H1 (cell line): Measurements from ENCODE around the gene PGK1. TPM values are rescaled to one million over a fixed set of nuclear protein-coding genes. Genes with fewer than 3 reads are reported as not detected.
"Not testable (repeated sequence)": the region's sequence is repeated elsewhere in the genome, so short reads cannot be mapped to it uniquely, and the experiment has no call there.

Experiments used
- CTCF ChIA-PET: fragments of 300-600 bp; sonication (Branson Sonifier 250); formaldehyde crosslinking; loops from one replicate; lab custom pipeline; 2021; ENCODE audit not compliant: partially characterized antibody; lab: Charles Lee
- POLR2A ChIA-PET: fragments of 300-600 bp; sonication (Branson Sonifier 250); formaldehyde crosslinking; loops from one replicate; lab custom pipeline; 2021; ENCODE audit warnings: inconsistent platforms; ENCODE audit not compliant: partially characterized antibody; lab: Charles Lee
- DNase-seq, 2 experiments: peaks; one replicate each; pipeline versions ENCODE4 v3.0.0 to v3.0.0-alpha.2; 2010 to 2022; ENCODE audit warnings: low spot score in 2 of 2, low read depth in 1 of 2, mixed read lengths in 1 of 2
- FAIRE-seq: peaks from 2 replicates; lab custom pipeline; 2011; peaks lifted over from hg19 to GRCh38; lab: Jason Lieb, UNC
- H2AFZ ChIP-seq: 2 replicates; pipeline ENCODE4 v1.8.1; 2012; ENCODE audit warnings: low read length, inconsistent platforms
- H2AK5ac ChIP-seq: 2 replicates; pipeline ENCODE4 v1.6.1; 2013; ENCODE audit warnings: low read depth, low read length
- H2BK120ac ChIP-seq: replicated peaks from 2 replicates; pipeline ENCODE3; 2013; ENCODE audit warnings: low read depth, low read length, inconsistent platforms
- H2BK12ac ChIP-seq: 2 replicates; pipeline ENCODE4 v1.6.1; 2013; ENCODE audit warnings: low read depth, low read length
- H2BK15ac ChIP-seq: 2 replicates; pipeline ENCODE4 v1.6.1; 2013; ENCODE audit warnings: low read length
- H2BK20ac ChIP-seq: 2 replicates; pipeline ENCODE4 v1.6.1; 2013; ENCODE audit warnings: low read length
- H2BK5ac ChIP-seq: 2 replicates; pipeline ENCODE4 v1.6.1; 2013; ENCODE audit warnings: low read depth, low read length
- H3K14ac ChIP-seq: 2 replicates; pipeline ENCODE4 v1.6.1; 2013; ENCODE audit warnings: inconsistent platforms; ENCODE audit not compliant: insufficient read length
- H3K18ac ChIP-seq: 2 replicates; pipeline ENCODE4 v1.6.1; 2013; ENCODE audit warnings: low read length; ENCODE audit errors: extremely low read depth
- H3K23ac ChIP-seq: 2 replicates; pipeline ENCODE4 v1.6.1; 2013; ENCODE audit warnings: inconsistent platforms; ENCODE audit not compliant: insufficient read length
- H3K23me2 ChIP-seq: 2 replicates; pipeline ENCODE4 v1.6.1; 2013; ENCODE audit warnings: low read depth, low read length
- H3K27ac ChIP-seq: 2 replicates; pipeline ENCODE4 v1.6.1; 2011; ENCODE audit warnings: low read depth, low read length, inconsistent platforms
- H3K27me3 ChIP-seq, 4 experiments: replicated peaks in 1 of 4; 1 replicate in 1 of 4; 2 replicates in 3 of 4; pipeline versions ENCODE4 v1.6.1 to v1.8.1; 2011 to 2013; ENCODE audit warnings: low read length in 3 of 4, mild to moderate bottlenecking in 3 of 4, inconsistent platforms in 2 of 4, mixed read lengths in 2 of 4, moderate library complexity in 1 of 4; ENCODE audit not compliant: control insufficient read depth in 3 of 4, insufficient read depth in 3 of 4; ENCODE audit errors: extremely low read depth in 1 of 4
- H3K36me3 ChIP-seq, 4 experiments: 2 replicates each; pipeline versions ENCODE4 v1.6.1 to v1.8.1; 2011 to 2013; ENCODE audit warnings: mild to moderate bottlenecking in 4 of 4, low read length in 3 of 4, moderate library complexity in 2 of 4, control low read depth in 1 of 4, inconsistent platforms in 1 of 4; ENCODE audit not compliant: insufficient read depth in 4 of 4, control insufficient read depth in 2 of 4
- H3K4ac ChIP-seq: replicated peaks from 2 replicates; pipeline ENCODE3; 2013; ENCODE audit warnings: low read length, low read depth, mixed read lengths, inconsistent platforms; ENCODE audit not compliant: insufficient read length
- H3K4me1 ChIP-seq, 4 experiments: replicated peaks in 1 of 4; 1 replicate in 1 of 4; 2 replicates in 3 of 4; pipeline versions ENCODE4 v1.6.1 to v1.8.1; 2011 to 2013; ENCODE audit warnings: low read length in 3 of 4, inconsistent platforms in 2 of 4, mixed read lengths in 1 of 4; ENCODE audit not compliant: insufficient read depth in 4 of 4, control insufficient read depth in 3 of 4
- H3K4me2 ChIP-seq, 2 experiments: 2 replicates each; pipeline versions ENCODE4 v1.6.1 to v1.8.1; 2011 to 2013; ENCODE audit warnings: low read depth in 2 of 2, low read length in 2 of 2, control low read depth in 1 of 2, inconsistent platforms in 1 of 2, mild to moderate bottlenecking in 1 of 2; ENCODE audit not compliant: insufficient read depth in 1 of 2
- H3K4me3 ChIP-seq, 4 experiments: fragments of 200-600, 300-600 bp in 1 of 4; sonication (generic), shearing (Covaris generic), sonication (Bioruptor Twin) in 1 of 4; 2 replicates each; pipeline versions ENCODE4 v1.5.1 to v1.8.1; 2011 to 2016; ENCODE audit warnings: low read length in 4 of 4, low read depth in 3 of 4, control low read depth in 2 of 4, inconsistent platforms in 2 of 4, mild to moderate bottlenecking in 2 of 4, mixed read lengths in 1 of 4, moderate library complexity in 1 of 4; ENCODE audit not compliant: insufficient read depth in 2 of 4; ENCODE audit errors: extremely low read depth in 1 of 4
- H3K56ac ChIP-seq: replicated peaks from 2 replicates; pipeline ENCODE3; 2013; ENCODE audit warnings: low read depth, mild to moderate bottlenecking, mixed read lengths, low read length, inconsistent platforms; ENCODE audit not compliant: insufficient read length
- H3K79me1 ChIP-seq: 2 replicates; pipeline ENCODE4 v1.6.1; 2013; ENCODE audit warnings: low read depth, low read length, control low read depth
- H3K79me2 ChIP-seq, 2 experiments: 2 replicates each; pipeline versions ENCODE4 v1.6.1 to v1.8.1; 2012 to 2013; ENCODE audit warnings: low read length in 2 of 2, mild to moderate bottlenecking in 2 of 2, inconsistent platforms in 1 of 2; ENCODE audit not compliant: insufficient read depth in 2 of 2, control insufficient read depth in 1 of 2
- H3K9ac ChIP-seq, 4 experiments: replicated peaks in 1 of 4; 1 replicate in 1 of 4; 2 replicates in 3 of 4; pipeline versions ENCODE4 v1.6.1 to v1.8.1; 2011 to 2013; ENCODE audit warnings: low read depth in 3 of 4, low read length in 3 of 4, control low read depth in 2 of 4, mild to moderate bottlenecking in 2 of 4, moderate library complexity in 2 of 4, inconsistent platforms in 1 of 4; ENCODE audit errors: extremely low read depth in 1 of 4
- H3K9me3 ChIP-seq, 2 experiments: 2 replicates each; pipeline versions ENCODE4 v1.6.1 to v1.8.1; 2012 to 2013; ENCODE audit warnings: mild to moderate bottlenecking in 2 of 2, moderate library complexity in 2 of 2, control low read depth in 1 of 2, inconsistent platforms in 1 of 2, low read depth in 1 of 2, low read length in 1 of 2, mixed read lengths in 1 of 2; ENCODE audit not compliant: insufficient read depth in 2 of 2
- H4K20me1 ChIP-seq, 2 experiments: replicated peaks in 1 of 2; 2 replicates each; pipeline versions ENCODE3 to v1.8.1; 2011 to 2013; ENCODE audit warnings: inconsistent platforms in 2 of 2, low read length in 2 of 2, mild to moderate bottlenecking in 1 of 2; ENCODE audit not compliant: insufficient read depth in 2 of 2, control insufficient read depth in 1 of 2
- H4K5ac ChIP-seq: 2 replicates; pipeline ENCODE4 v1.6.1; 2013; ENCODE audit warnings: low read length, low read depth, mixed read lengths, inconsistent platforms; ENCODE audit not compliant: insufficient read length
- H4K8ac ChIP-seq: 2 replicates; pipeline ENCODE4 v1.8.0; 2013; ENCODE audit warnings: mild to moderate bottlenecking, moderate library complexity, low read length, inconsistent platforms; ENCODE audit not compliant: insufficient read depth; ENCODE audit errors: extremely low read depth
- H4K91ac ChIP-seq: replicated peaks from 2 replicates; pipeline ENCODE3; 2013; ENCODE audit warnings: low read length, mixed read lengths, inconsistent platforms; ENCODE audit not compliant: insufficient read length
- WGBS, 2 experiments: shearing (Covaris generic) in 1 of 2; methylation state at CpG; one replicate each; pipeline versions ENCODE4 v1.1.6 to v1.1.7; 2013 to 2015; ENCODE audit warnings: low lambda C conversion rate in 2 of 2, mixed read lengths in 2 of 2, inconsistent platforms in 1 of 2, low coverage in 1 of 2, missing lambda C conversion rate in 1 of 2; ENCODE audit not compliant: insufficient replicate concordance in 2 of 2, insufficient coverage in 1 of 2, insufficient read length in 1 of 2; ENCODE audit errors: extremely low coverage in 1 of 2, missing lambda C conversion rate in 1 of 2; 5-methylcytosine and 5-hydroxymethylcytosine counted together
- polyA plus RNA-seq, 7 experiments: library from polyadenylated mRNA; depleted of rRNA in 3 of 7; stranded (reverse) in 5 of 7; unstranded in 2 of 7; fragments of >200 nt in 5 of 7; fragments of 200-250 nt in 2 of 7; gene quantifications; 1 replicate in 5 of 7; 2 replicates in 1 of 7; 4 replicates in 1 of 7; pipeline versions ENCODE4 v1.2.1 to v1.2.3, GENCODE V29; 2011 to 2013; ENCODE audit warnings: missing spikeins in 2 of 7, mixed read lengths in 2 of 7
- total RNA-seq: library from RNA; stranded (reverse); fragmentation: NEBNext Ultra II Directional; extraction: Animal tissue kit (Norgen Biotek cat#: 25700); gene quantifications from 2 replicates; pipeline ENCODE4 v1.2.1, GENCODE V29; 2021

Gene PGK1
- total and polyA plus RNA-seq, 2 of the 8 experiments (the other 6 are each of a cell fraction or from before 2014, with no cell fraction given) = 328 to 427 TPM

GRCh38 chrX:78064698-78065601 lies 39.1 kb upstream of the PGK1 start:
- H3K18ac ChIP-seq, POLR2A ChIA-PET, H3K4me1 ChIP-seq, H3K9ac ChIP-seq, H4K20me1 ChIP-seq, H3K27me3 ChIP-seq, H4K8ac ChIP-seq, H3K36me3 ChIP-seq, H2AFZ ChIP-seq, H3K4me3 ChIP-seq, H4K5ac ChIP-seq, H3K56ac ChIP-seq, H3K4me2 ChIP-seq, H2BK120ac ChIP-seq, H3K14ac ChIP-seq, H2BK5ac ChIP-seq, H3K79me2 ChIP-seq, H2BK20ac ChIP-seq, H2BK12ac ChIP-seq, DNase-seq, H3K4ac ChIP-seq, H2BK15ac ChIP-seq, FAIRE-seq, H3K27ac ChIP-seq, H3K9me3 ChIP-seq, H4K91ac ChIP-seq, H2AK5ac ChIP-seq, H3K23ac ChIP-seq, H3K23me2 ChIP-seq, H3K79me1 ChIP-seq: not testable (repeated sequence)
- WGBS, 2 experiments = 83% methylated on average over 6 of the region's 6 CpGs; no CpG with 5 or more reads in 1 of the 2 experiments
- CTCF ChIA-PET = interaction anchor here (1.4 kb wide), 1 partner anchor 28 kb away, joined by 3 read pairs; no protein-coding TSS in a partner anchor
